GM19025 (cell line): ENCODE results near the gene CACNA2D4.

ENCODE experiments used
- ATAC-seq: cut with Tn5 transposase; IDR thresholded peaks from one replicate; pipeline ENCODE4 v1.9.1; 2021; ENCODE audit warnings: mild to moderate bottlenecking, low read depth, moderate library complexity; ENCODE audit not compliant: unreplicated experiment

The CACNA2D4 gene

DNA sequence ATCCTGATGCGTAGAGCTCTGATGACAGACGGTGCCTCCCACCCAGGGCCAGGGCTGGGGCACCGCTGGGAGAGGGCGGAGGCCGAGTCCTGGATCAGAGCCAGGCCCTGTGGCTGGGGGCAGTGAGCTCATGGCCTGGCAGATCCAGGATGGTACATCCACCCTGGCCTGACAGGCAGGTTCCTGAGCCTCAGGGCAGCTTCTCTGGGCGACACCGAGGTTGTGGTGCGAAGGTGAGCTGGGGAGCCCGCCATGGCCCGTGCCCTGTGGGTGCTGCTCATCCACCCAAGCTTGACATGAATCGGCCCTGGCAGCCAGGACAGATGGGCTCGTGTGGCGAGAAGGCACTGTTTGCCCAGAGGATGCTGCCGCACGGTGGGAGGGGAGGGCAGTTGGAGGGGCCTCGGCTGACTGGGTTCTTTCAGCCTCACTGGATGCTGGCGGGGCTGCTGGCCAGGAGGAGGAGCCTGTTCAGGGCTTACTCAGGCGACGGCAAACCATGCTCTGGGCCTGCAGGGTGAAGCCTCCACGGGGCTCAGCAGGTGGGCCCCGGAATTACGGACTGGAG, 81.5 kb downstream of the CACNA2D4 start:
- ATAC-seq: no peak

- no peak for ATAC-seq
Measured at GRCh38 chr12:1836241-1836803, 82.1 kb downstream of the CACNA2D4 start.

DNA sequence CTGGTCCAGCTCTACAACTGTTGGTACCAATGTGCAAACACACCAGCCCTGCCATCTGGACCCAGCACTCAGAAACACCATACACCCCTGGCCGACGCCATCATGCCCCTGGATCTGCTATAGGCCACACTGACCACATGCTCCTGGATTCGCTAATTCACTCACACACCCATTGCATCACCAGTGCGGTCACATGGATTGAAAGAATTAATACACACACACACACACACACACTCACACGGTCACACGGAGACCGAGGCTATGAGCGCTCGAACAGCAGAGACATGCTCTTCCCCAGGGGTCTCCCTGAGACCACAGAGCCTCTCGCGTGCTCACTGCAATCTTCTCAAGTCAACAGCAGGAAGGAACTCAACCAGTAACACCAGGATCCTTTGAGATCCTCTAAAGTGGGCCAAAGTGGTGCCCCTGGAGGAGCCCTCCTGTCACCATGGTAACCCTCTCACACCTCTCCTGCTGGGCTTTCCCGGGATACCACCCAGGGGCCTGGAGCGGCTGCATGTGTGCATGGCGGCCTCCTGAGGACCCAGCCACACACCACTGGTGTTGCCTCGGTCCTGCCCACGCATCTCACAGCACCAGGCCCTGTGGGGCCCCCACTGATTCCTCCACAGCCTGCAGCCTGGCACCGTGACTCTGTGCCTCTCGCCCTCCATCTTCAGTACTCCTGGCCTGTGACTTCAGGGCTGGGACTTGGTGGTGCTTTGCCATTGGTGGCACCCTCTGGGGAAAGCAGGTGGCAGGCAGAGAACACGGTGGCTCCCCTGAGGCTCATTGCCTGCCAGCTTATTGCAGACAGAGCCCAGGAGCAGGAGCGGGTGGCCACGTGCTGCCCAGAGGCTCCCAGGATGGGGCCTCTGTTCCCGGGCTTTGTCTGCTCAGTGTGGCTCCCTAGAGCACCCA, 83.0 kb downstream of the CACNA2D4 start:
- no peak for ATAC-seq

DNA sequence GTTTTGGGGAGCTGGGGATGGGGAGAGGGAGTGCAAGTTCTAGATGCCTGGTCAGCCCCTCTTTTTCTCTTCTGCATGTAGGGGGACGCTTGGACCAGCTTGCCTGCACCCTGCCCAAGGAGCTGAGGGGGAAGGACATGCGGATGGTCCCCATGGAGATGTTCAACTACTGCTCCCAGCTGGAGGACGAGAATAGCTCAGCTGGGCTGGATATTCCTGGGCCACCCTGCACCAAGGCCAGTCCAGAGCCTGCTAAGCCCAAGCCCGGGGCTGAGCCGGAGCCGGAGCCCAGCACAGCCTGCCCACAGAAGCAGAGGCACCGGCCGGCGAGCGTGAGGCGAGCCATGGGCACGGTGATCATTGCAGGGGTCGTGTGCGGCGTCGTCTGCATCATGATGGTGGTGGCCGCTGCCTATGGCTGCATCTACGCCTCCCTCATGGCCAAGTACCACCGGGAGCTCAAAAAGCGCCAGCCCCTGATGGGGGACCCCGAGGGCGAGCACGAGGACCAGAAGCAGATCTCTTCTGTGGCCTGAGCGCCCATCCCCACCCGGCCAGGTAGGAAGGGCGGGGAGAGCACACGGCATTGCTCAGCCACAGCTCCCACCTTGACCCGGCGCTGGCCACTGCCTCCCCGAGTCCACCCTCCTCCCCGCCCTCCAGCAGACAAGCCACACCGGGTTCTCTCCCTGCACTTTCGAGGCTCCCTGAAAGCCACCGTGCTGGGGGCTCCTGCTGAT, 84.1 kb downstream of the CACNA2D4 start:
- no peak for ATAC-seq

GRCh38 chr12:1833596-1834028, 84.8 kb downstream of the CACNA2D4 start:
- ATAC-seq: no peak

DNA sequence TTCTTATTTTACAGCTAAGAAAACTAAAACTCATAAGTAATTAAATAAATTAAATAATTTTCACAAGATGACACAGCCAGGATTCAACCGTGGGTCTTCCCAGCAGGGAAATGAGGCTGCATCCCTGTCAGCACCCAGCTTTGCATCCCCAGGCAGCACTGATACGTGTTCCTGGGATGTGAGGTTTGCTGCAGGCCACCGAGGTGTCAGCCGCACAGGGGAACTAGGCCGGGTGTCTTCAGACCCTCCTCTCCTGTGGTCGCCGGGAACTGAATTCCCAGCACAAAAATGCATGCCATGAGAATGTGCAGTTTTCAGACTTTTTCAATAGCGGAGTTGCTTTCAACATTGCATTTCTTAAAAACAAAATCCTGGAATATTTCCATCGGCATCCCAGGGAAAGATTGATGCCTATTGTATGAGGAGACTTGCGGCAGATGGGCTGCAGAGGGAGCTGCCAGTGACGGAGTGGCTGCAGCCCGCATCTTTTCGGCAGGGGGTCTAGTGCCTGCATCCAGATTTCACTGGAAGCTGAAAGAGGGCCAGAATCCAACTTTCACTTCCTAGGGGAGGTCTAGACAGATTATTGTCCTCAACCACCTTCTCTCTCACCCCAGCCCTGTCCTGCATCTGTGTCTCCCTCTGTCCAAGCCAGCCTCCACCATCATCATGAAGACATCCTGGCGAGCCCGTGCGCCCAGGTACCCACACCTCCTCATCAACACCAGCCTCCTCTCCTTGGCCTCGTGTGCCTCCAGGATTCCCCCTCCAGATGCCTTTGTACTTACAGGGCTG, 85.5 kb downstream of the CACNA2D4 start:
- no peak for ATAC-seq

DNA sequence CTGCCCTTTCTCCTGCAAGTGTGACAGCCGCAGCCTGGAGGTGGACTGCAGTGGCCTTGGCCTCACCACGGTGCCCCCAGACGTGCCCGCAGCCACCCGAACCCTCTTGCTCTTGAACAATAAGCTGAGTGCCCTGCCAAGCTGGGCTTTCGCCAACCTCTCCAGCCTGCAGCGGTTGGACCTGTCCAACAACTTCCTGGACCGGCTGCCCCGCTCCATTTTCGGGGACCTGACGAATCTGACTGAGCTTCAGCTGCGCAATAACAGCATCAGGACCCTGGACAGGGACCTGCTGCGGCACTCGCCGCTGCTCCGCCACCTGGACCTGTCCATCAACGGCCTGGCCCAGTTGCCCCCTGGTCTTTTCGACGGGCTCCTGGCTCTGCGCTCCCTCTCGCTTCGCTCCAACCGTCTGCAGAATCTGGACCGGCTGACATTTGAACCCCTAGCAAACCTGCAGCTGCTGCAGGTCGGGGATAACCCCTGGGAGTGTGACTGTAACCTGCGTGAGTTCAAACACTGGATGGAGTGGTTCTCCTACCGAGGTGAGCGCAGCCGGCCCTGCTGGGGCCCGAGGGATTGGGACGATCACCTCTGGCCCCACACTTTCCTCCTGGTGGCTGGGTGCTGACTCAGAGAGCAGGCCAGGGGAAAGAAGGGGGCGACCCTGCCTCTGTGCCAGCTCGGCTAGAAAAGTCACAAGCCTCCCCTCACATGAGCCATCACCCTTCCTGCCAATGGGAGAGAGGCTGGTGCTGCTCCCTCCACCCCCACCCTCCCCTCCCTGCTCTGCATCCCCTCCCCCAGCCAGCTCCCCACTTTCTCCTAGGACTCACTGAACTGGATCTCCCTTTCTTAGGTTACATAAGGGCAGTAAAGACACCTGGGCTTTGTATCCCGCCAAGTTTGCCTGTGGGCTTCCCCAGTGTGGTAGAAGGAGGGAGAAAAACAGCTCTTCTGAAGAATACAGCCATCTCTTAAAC, 87.2 kb downstream of the CACNA2D4 start:
- ATAC-seq: no peak

DNA sequence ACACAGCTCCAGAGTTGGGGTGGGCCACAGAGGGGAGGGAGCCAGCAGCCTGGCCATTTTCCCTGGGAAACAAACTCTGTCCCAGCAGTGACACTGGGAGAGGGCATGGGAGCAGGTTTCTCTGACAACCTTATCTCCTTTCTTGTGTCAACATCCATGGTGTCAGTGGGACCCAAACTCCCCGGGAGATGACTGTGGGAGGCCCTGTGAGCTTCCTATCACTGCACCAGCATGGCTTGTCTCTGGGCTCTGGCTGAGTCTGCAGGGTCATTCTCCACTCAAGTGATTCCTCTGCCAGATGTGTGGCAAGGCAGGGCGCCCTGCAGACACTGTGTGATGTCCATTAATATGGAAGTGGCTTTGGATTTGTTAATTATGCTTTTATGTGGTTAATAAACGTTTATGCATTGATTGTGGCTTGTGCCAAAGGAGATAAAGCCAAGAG, 88.0 kb downstream of the CACNA2D4 start:
- ATAC-seq: no peak

DNA sequence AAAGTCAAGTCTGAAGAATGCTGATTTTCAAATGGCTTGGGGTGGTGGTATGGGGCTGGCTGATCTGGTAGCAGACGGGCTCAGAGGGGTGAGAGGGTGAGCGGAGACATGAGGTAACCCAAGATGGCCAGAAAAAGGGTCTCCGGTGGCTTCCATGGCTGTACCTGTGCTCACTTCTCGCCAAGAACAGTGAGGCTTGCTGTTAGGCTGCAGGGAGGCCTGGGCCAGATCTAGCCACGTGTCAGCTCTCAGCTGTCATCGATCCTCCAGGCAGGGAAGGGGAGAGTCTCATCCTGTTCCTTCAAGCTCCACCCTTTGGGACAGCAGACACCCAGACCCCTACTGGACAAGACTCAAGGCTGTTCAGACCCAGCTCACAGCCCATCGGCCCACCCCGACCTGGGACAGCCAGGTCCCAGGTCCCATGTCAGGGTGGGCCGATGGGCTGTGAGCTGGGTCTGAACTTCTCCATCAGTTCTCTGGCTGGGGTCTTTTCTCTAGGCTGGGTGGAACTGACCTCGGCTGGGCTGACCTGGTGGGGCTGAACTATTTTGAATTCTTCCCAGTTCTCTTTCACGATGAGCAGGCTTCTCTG, 89.0 kb downstream of the CACNA2D4 start:
- no peak for ATAC-seq

DNA sequence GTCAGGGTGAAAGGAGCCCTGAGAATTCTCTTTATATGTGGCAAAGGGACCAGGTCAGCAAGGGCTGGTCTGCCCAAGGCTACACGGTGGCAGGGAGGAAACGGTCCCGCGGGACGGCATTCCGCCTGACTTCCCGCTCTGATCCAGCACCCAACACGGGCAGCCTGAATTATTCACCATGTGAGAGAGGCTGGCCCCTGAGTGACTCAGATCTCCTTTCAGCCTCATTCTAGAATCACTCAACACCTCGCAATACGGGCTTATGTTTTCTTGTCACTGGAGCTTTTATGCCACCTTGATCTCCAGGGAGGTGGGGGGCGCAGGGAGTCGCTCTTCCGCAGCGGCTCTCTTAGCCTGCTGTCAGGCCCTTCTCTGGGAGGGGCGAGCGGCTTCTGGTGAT, 89.6 kb downstream of the CACNA2D4 start:
- no peak for ATAC-seq

GRCh38 chr12:1827826-1828805, 90.3 kb downstream of the CACNA2D4 start:
- no peak for ATAC-seq

GRCh38 chr12:1826867-1827705, 91.4 kb downstream of the CACNA2D4 start:
- no peak for ATAC-seq

- no peak for ATAC-seq
Measured at GRCh38 chr12:1826401-1826800, 92.1 kb downstream of the CACNA2D4 start.

DNA sequence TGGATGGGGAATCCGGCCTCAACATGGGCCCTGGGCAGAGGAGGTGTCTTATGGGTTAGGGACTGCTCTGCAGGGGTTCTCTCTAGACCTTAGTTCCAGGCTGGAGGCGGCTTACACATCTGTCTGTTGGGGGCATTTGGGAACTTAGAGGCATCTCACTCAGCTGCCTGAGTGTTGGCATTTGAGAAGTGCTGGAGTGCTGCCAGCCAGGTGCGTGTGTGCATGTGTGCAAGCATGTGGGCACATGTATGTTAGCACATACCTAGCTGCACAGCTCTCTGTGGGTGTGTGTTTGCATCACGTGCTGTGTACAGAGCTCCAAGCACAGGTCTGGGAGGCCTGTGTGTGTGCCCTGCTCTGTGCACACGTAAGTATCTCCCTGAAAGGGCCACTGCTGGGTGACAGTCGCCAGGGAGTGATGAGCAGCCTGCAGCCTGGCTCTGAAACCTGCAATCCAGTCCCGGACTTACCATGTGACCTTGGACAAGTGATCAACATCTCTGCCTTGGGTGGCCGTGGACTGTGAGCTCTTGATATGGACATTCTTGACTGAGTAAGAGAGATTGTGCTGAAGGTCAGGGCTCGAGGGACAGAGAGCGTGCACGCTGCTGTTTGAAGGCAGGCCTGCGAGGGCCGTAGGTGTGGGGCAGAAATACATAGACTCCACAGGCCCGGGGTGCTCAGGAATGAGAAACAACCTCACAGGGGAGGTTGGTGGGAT, 92.9 kb downstream of the CACNA2D4 start:
- no peak for ATAC-seq

DNA sequence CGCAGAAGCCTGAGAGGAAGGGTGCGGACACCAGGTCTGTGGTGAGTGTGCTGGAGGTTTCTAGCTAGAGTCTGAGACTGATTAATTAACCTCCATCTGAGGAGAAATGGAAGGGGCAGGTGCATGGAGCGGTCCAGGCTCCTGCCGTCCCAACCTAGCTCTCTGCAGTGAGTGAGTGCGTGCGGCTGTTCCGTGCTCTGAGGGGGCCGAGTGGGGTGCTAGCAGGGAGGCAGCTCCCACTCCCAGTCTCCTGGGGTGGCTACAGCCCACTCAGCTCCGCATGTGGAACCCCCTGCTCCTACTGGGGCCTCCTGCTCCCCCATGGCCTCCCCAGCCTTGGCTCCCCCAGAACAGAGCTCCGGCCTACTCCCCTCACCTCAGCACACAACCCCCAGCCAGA, 95.2 kb downstream of the CACNA2D4 start:
- no peak for ATAC-seq

GRCh38 chr12:1822699-1823098, 95.8 kb downstream of the CACNA2D4 start:
- ATAC-seq: no peak
